Effector memory CD8-positive, alpha-beta T cell (primary cell): ENCODE data around the gene RAB7A.
"Not testable (repeated sequence)": the region's sequence is repeated elsewhere in the genome, so short reads cannot be mapped to it uniquely, and the experiment has no call there.

Source experiments
- ATAC-seq: fragments of 150-1000 bp; cut with Tn5 transposase; replicated peaks from 2 replicates; pipeline ENCODE4 v1.10.0; 2021; ENCODE audit warnings: mild to moderate bottlenecking, moderate library complexity
- DNase-seq, 3 experiments: peaks; one replicate each; pipeline ENCODE4 v3.0.0; 2021
- H3K27ac Mint-ChIP-seq, 2 donors: one replicate each; pipeline ENCODE4 v1.8.0; 2022; ENCODE audit warnings: mild to moderate bottlenecking in 2 of 2, mixed read lengths in 2 of 2, moderate library complexity in 2 of 2
- H3K27me3 Mint-ChIP-seq, 2 donors: one replicate each; pipeline ENCODE4 v1.8.0; 2022; ENCODE audit warnings: mixed read lengths in 2 of 2
- H3K36me3 Mint-ChIP-seq: one replicate; pipeline ENCODE4 v1.8.0; 2022; ENCODE audit warnings: mild to moderate bottlenecking, moderate library complexity, mixed read lengths; ENCODE audit not compliant: insufficient read depth
- H3K4me1 Mint-ChIP-seq, 2 donors: one replicate each; pipeline ENCODE4 v1.8.0; 2022; ENCODE audit warnings: low read depth in 2 of 2, mixed read lengths in 2 of 2
- H3K4me3 Mint-ChIP-seq, 2 donors: one replicate each; pipeline ENCODE4 v1.8.0; 2022; ENCODE audit warnings: mild to moderate bottlenecking in 2 of 2, mixed read lengths in 2 of 2, moderate library complexity in 2 of 2
- H3K9me3 Mint-ChIP-seq, 2 donors: one replicate each; pipeline ENCODE4 v1.8.0; 2022; ENCODE audit warnings: mixed read lengths in 2 of 2

RAB7A gene

DNA sequence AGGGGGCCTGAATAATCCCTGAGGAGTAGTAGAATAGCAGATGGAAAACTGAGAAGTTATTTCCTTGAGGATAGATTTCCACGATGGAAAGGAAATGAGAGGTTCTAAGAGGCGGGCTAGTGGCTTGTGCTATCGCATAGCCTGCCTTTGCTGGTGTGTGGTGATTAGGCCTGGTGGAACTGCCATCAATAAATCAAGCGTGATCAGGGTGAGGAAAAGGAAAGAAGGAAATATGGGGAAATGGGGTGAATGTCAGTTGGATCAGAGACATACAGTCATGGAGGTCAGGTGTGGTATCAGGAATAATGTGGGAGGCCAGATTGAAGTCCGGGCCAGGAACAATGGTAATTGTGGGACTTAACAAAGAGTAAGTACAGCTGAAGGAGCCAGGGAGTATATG is 104.8 kb downstream of the RAB7A start:
- not testable (repeated sequence) for ATAC-seq, H3K4me3 Mint-ChIP-seq, DNase-seq, H3K36me3 Mint-ChIP-seq, H3K27me3 Mint-ChIP-seq, H3K4me1 Mint-ChIP-seq, H3K27ac Mint-ChIP-seq, H3K9me3 Mint-ChIP-seq

- ATAC-seq, H3K36me3 Mint-ChIP-seq, H3K4me3 Mint-ChIP-seq, DNase-seq, H3K9me3 Mint-ChIP-seq, H3K4me1 Mint-ChIP-seq, H3K27me3 Mint-ChIP-seq, H3K27ac Mint-ChIP-seq: not testable (repeated sequence)
These were observed 107.0 kb downstream of the RAB7A start for GRCh38 chr3:128832979-128833378.

DNA sequence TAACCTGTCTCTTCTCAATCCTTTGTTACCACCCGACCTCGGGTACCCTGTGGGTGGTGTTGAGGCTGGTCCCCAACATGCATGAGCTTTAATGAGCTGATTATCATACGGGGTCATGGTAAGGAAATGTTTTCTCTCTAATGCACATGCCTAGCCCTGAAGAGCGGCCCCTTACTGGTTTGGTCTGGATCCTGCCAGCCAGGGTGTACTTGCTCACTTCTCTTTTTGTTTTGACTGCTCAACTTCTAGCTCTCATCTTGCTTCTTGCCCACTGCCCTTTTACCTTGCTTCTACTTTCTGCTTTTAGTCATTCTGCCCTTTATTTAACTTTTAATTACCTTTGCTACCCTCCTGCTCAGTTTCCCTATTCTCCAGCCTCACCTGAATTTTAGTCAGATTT is 109.1 kb downstream of the RAB7A start:
- no peaks in the 10 kb centered on the region for H3K27me3 Mint-ChIP-seq
- H3K36me3 Mint-ChIP-seq: no peaks in the 10 kb centered on the region
- H3K4me3 Mint-ChIP-seq: no peak overlapping the region
- DNase-seq (no peak), ATAC-seq (no peak)
- H3K4me1 Mint-ChIP-seq: no peaks in the 10 kb centered on the region
- H3K27ac Mint-ChIP-seq: no peak overlapping the region
- no peaks in the 10 kb centered on the region for H3K9me3 Mint-ChIP-seq

- peaks cover 10 to 11% of the 10 kb centered on the region in 2 donors for H3K4me1 Mint-ChIP-seq
- DNase-seq (no peak), ATAC-seq (no peak)
- H3K9me3 Mint-ChIP-seq: no peaks in the 10 kb centered on the region
- no peak overlapping the region for H3K4me3 Mint-ChIP-seq
- peaks cover 3% of the 10 kb centered on the region for H3K36me3 Mint-ChIP-seq
- H3K27me3 Mint-ChIP-seq: no peaks in the 10 kb centered on the region
- H3K27ac Mint-ChIP-seq: peak overlapping the region in 1 of 2 donors; percentile 29
These were observed 116.2 kb downstream of the RAB7A start for GRCh38 chr3:128841926-128842920.

GRCh38 chr3:128844502-128844901 is 118.5 kb downstream of the RAB7A start:
- Mint-ChIP-seq H3K4me3 (peak overlapping the region; percentile 17 to 75), H3K27me3 (no peaks in the 10 kb centered on the region), H3K36me3 (peaks cover 3% of the 10 kb centered on the region), H3K4me1 (peaks cover 10 to 11% of the 10 kb centered on the region in 2 donors), H3K27ac (no peak overlapping the region), H3K9me3 (no peaks in the 10 kb centered on the region)
- ATAC-seq (no peak), DNase-seq (no peak)

DNA sequence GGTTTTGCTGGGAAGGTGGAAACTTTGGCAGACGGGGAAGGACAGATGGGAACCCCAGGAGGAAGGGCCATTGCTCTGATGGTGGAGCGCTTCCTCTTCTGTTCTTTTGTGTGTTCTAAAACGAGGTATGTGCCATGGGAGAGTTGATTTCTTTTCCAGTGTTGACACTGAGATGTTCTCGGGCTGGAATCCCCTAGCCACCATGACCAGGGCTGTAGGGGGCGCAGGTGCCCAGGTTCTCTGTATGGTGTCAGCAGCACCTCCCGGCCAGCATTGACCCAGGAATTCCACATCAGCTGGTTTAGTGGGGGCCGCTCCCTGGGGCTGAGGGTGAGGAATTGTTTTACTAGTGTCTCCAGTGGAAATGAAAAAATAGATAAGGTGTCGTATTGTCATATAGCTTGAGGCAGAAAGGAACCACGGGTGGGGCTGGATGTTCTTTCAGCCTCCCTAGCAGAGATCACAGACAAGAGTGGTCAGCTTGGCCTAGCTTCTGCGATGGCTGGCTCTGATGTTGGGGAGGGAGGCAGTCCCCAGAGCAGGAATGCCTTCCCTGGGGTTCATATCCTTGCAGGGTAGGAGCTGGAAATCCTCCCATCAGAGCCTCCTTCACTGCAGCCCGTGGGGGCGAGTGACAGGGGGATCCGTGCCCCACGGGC is 119.3 kb downstream of the RAB7A start:
- ATAC-seq (no peak), DNase-seq (no peak)
- Mint-ChIP-seq H3K9me3 (no peaks in the 10 kb centered on the region), H3K27ac (peak overlapping the region; percentile 77 to 88), H3K36me3 (peaks cover 3% of the 10 kb centered on the region), H3K27me3 (no peaks in the 10 kb centered on the region), H3K4me3 (peak overlapping the region; percentile 75 to 83), H3K4me1 (peaks cover 10 to 11% of the 10 kb centered on the region in 2 donors)

DNA sequence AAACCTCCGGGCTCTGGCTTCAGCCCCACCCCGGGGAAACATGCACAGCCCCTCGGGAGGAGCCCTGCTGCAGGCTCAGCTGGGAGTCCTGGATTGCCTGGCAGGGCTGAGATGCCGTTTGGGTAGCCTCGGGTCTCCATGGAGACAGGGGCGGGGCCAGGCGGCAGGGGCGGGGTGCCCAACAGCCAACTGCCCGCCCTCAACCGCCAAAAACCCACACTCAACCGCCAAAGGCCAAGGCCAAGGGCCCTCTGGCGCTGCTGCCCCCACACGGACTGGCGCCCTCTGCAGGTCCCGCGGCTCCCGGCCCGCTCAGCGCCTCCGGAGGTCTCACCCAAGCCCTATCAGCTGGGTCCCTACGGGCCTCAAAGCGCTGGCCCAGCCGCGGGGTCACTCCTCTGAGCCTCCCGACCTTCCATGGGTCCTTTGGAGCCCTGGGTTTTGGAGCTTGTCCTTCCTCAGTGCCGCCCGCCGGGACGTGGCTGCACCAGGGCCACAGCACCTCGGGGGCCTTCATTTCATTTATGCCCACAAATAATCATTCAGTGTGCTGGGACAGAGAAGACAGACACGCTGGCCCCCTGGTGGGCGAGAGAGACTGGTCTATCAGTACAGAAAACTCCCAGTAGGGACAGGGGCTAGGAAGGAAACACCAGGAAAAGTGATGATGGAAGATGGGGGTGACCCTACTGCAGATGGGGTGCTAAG is 119.9 kb downstream of the RAB7A start:
- Mint-ChIP-seq H3K36me3 (peaks cover 3% of the 10 kb centered on the region), H3K4me3 (peak overlapping the region; percentile 75 to 83), H3K4me1 (peaks cover 10 to 11% of the 10 kb centered on the region in 2 donors), H3K27me3 (no peaks in the 10 kb centered on the region), H3K9me3 (no peaks in the 10 kb centered on the region), H3K27ac (peak overlapping the region; percentile 77 to 88)
- ATAC-seq: peak; percentile 86
- DNase-seq: peak; percentile 69 to 76 (median 74)

DNA sequence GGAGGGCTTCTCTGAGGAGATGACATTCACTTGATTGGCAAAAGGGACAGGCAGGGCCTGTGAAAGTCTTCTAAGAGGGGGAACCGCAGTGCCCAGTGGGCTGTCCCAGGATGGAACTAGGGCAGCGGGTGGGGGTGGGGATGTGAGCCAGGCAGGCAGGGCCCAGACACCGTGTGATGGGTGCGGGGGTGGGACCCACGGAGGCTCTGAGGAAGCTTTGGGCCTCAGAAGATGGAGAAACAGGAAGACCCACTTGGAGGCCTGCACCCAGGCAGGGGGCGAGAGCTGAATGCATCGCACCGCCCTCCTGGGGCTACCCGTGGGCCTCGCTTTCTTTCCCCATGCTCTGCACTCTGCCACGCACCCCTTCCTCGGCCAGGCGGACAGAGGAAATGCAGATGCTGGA is 120.5 kb downstream of the RAB7A start:
- ATAC-seq (peak; percentile 24), DNase-seq (no peak)
- H3K27me3 Mint-ChIP-seq: no peaks in the 10 kb centered on the region
- H3K4me1 Mint-ChIP-seq: peaks cover 10 to 11% of the 10 kb centered on the region in 2 donors
- H3K36me3 Mint-ChIP-seq: no peaks in the 10 kb centered on the region
- H3K9me3 Mint-ChIP-seq: no peaks in the 10 kb centered on the region
- H3K27ac Mint-ChIP-seq: peak overlapping the region; percentile 77 to 88
- peak overlapping the region; percentile 75 to 83 for H3K4me3 Mint-ChIP-seq

GRCh38 chr3:128847666-128848370 is 121.8 kb downstream of the RAB7A start:
- Mint-ChIP-seq H3K4me1 (peaks cover 10 to 11% of the 10 kb centered on the region in 2 donors), H3K27me3 (no peaks in the 10 kb centered on the region), H3K36me3 (no peaks in the 10 kb centered on the region), H3K4me3 (no peak overlapping the region), H3K9me3 (no peaks in the 10 kb centered on the region), H3K27ac (peak overlapping the region in 1 of 2 donors; percentile 57)
- no peak for ATAC-seq
- no peak for DNase-seq

- H3K4me3 Mint-ChIP-seq: no peak overlapping the region
- peaks cover 10 to 11% of the 10 kb centered on the region in 2 donors for H3K4me1 Mint-ChIP-seq
These were observed 123.0 kb downstream of the RAB7A start for GRCh38 chr3:128848936-128849335.

GRCh38 chr3:128849911-128850455 is 124.0 kb downstream of the RAB7A start:
- Mint-ChIP-seq H3K36me3 (no peaks in the 10 kb centered on the region), H3K4me3 (no peak overlapping the region), H3K4me1 (peaks cover 10% of the 10 kb centered on the region in 2 donors), H3K9me3 (peaks cover 0 to 12% of the 10 kb centered on the region in 2 donors), H3K27me3 (no peaks in the 10 kb centered on the region), H3K27ac (no peak overlapping the region)
- DNase-seq: no peak
- no peak for ATAC-seq

More at GRCh38 chr3:128848936-128849335, 123.0 kb downstream of the RAB7A start:
- H3K27ac Mint-ChIP-seq: no peak overlapping the region
- peaks cover 0 to 4% of the 10 kb centered on the region in 2 donors for H3K9me3 Mint-ChIP-seq
- DNase-seq (no peak), ATAC-seq (no peak)
- no peaks in the 10 kb centered on the region for H3K36me3 Mint-ChIP-seq
- H3K27me3 Mint-ChIP-seq: no peaks in the 10 kb centered on the region

- H3K27ac Mint-ChIP-seq: no peak overlapping the region
- H3K27me3 Mint-ChIP-seq: no peaks in the 10 kb centered on the region
- H3K36me3 Mint-ChIP-seq: no peaks in the 10 kb centered on the region
- H3K4me3 Mint-ChIP-seq: no peak overlapping the region
- H3K9me3 Mint-ChIP-seq: peaks cover 2 to 12% of the 10 kb centered on the region in 2 donors
- peaks cover 4 to 5% of the 10 kb centered on the region in 2 donors for H3K4me1 Mint-ChIP-seq
- DNase-seq: no peak
- ATAC-seq: no peak
These were observed 124.6 kb downstream of the RAB7A start for GRCh38 chr3:128850544-128850943.
